Esophagus squamous epithelium (tissue), 5 donors: ENCODE measurements around the gene NFX1. TPM values are rescaled to one million over a fixed set of nuclear protein-coding genes. Genes with fewer than 3 reads are reported as not detected.
"Not testable (repeated sequence)": the region's sequence is repeated elsewhere in the genome, so short reads cannot be mapped to it uniquely, and the experiment has no call there.

ENCODE experiments used
- DNase-seq: peaks from one replicate; lab custom pipeline; 2025; lab: John Stamatoyannopoulos, UW
- H3K27ac ChIP-seq, 4 donors: fragments of 200-600 bp; sonication (generic); one replicate each; pipeline ENCODE4 v1.5.1; 2016 to 2019; ENCODE audit warnings: mild to moderate bottlenecking in 1 of 4
- H3K27me3 ChIP-seq, 4 donors: fragments of 200-600 bp; sonication (generic); 1 replicate in 3 of 4; 2 replicates in 1 of 4; pipeline versions ENCODE4 v1.5.1 to v1.6.0; 2017 to 2021; ENCODE audit warnings: antibody characterized with exemption in 1 of 4
- H3K36me3 ChIP-seq, 3 donors: fragments of 200-600 bp; sonication (generic); one replicate each; pipeline ENCODE4 v1.5.1; 2016 to 2019
- H3K4me1 ChIP-seq, 3 donors: fragments of 200-600 bp; sonication (generic); one replicate each; pipeline ENCODE4 v1.5.1; 2017 to 2019
- H3K4me3 ChIP-seq, 4 donors: fragments of 200-600 bp; sonication (generic); 1 replicate in 3 of 4; 2 replicates in 1 of 4; pipeline ENCODE4 v1.5.1; 2016 to 2019; ENCODE audit warnings: mild to moderate bottlenecking in 2 of 4, moderate library complexity in 1 of 4
- H3K9me3 ChIP-seq, 3 donors: fragments of 200-600 bp; sonication (generic); one replicate each; pipeline ENCODE4 v1.5.1; 2016 to 2019
- POLR2A ChIP-seq, 4 donors: fragments of 450-650 bp; IDR thresholded peaks; one replicate each; pipeline ENCODE4 v1.6.1; 2017; ENCODE audit warnings: antibody characterized with exemption in 4 of 4, mild to moderate bottlenecking in 4 of 4, moderate library complexity in 3 of 4
- WGBS, 2 donors: methylation state at CpG; one replicate each; pipeline ENCODE4 v1.1.5; 2018; 5-methylcytosine and 5-hydroxymethylcytosine counted together
- intact Hi-C: fragments of 100-400 bp; cut with DNase I; formaldehyde crosslinking; loops from one replicate; pipeline ENCODE4 v1.15.0; 2022
- total RNA-seq, 4 donors: library from RNA; depleted of rRNA; stranded (reverse); fragments of >200 nt; gene quantifications; one replicate each; pipeline ENCODE4 v1.1.0, GENCODE V29; 2016
- TF ChIP-seq, protein P1 (sequence below), 6 experiments: fragments of 450-650 bp in 4 of 6; fragments of 200-600 bp in 2 of 6; sonication (generic) in 2 of 6; IDR thresholded peaks; one replicate each; pipeline ENCODE4 v1.5.1; 2016 to 2019; ENCODE audit warnings: antibody characterized with exemption in 6 of 6, mild to moderate bottlenecking in 4 of 6, moderate library complexity in 4 of 6
- donor health status: DM: yes; HTN: yes; CAD: no.

NFX1 gene
- total RNA-seq, 4 donors from 2014 or later = 19.7 to 47.7 (median 27.2) TPM

- DNase-seq, H3K27me3 ChIP-seq, H3K9me3 ChIP-seq, H3K36me3 ChIP-seq: not testable (repeated sequence)
- intact Hi-C loops = loop anchor here (5.0 kb wide), 1 partner anchor 45 kb away; the partner anchor contains the start of gene AQP3
- peak within 1 kb of the TSS in 1 of 4 donors; percentile 23 for H3K4me3 ChIP-seq
- H3K4me1 ChIP-seq = peaks cover 0 to 33% (median 12%) of the 10 kb centered on the region in 3 donors
- WGBS, 2 donors = 63 to 100% methylated on average over 3 to 6 of the region's 10 CpGs
- peak within 1 kb of the TSS in 3 of 4 donors; percentile 25 to 40 (median 25) for H3K27ac ChIP-seq
Observed at GRCh38 chr9:33402371-33402770, 112.1 kb downstream of the NFX1 start, which contains the start of gene AQP7. TSS of gene AQP7 (minus strand) at chr9:33402568. CDS start at chr9:33401262, 1,306 bp downstream.

- Histone ChIP-seq H3K4me1 (peaks cover 0 to 50% (median 21%) of the 10 kb centered on the region in 3 donors), H3K27ac (peak overlapping the region; percentile 4 to 25 (median 22)), H3K36me3 (no peaks in the 10 kb centered on the region), H3K4me3 (no peak overlapping the region), H3K27me3 (no peaks in the 10 kb centered on the region), H3K9me3 (no peaks in the 10 kb centered on the region)
- intact Hi-C loops = loop anchor here (5.0 kb wide), 1 partner anchor 43 kb away; the partner anchor contains the start of gene AQP3
- WGBS, 2 donors = 73 to 80% methylated on average over 13 to 14 of the region's 17 CpGs
- no peak for DNase-seq
- no peak for TF ChIP-seq POLR2A (IDR thresholded peaks at IDR 0.05)
- TF ChIP-seq, protein P1, sequence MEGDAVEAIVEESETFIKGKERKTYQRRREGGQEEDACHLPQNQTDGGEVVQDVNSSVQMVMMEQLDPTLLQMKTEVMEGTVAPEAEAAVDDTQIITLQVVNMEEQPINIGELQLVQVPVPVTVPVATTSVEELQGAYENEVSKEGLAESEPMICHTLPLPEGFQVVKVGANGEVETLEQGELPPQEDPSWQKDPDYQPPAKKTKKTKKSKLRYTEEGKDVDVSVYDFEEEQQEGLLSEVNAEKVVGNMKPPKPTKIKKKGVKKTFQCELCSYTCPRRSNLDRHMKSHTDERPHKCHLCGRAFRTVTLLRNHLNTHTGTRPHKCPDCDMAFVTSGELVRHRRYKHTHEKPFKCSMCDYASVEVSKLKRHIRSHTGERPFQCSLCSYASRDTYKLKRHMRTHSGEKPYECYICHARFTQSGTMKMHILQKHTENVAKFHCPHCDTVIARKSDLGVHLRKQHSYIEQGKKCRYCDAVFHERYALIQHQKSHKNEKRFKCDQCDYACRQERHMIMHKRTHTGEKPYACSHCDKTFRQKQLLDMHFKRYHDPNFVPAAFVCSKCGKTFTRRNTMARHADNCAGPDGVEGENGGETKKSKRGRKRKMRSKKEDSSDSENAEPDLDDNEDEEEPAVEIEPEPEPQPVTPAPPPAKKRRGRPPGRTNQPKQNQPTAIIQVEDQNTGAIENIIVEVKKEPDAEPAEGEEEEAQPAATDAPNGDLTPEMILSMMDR (IDR thresholded peaks at IDR 0.05) = no peak
Observed at GRCh38 chr9:33403941-33404787, 113.8 kb downstream of the NFX1 start.

- Histone ChIP-seq H3K4me3 (no peak overlapping the region), H3K27me3 (no peaks in the 10 kb centered on the region), H3K9me3 (no peaks in the 10 kb centered on the region), H3K4me1 (peaks cover 0 to 50% (median 21%) of the 10 kb centered on the region in 3 donors), H3K27ac (peak overlapping the region; percentile 4 to 25 (median 13)), H3K36me3 (no peaks in the 10 kb centered on the region)
- 79 to 80% methylated on average over 4 of the region's 4 CpGs for WGBS, 2 donors
- TF ChIP-seq POLR2A (IDR thresholded peaks at IDR 0.05) = no peak
- TF ChIP-seq, protein P1 (IDR thresholded peaks at IDR 0.05) = no peak
- no peak for DNase-seq
- intact Hi-C loops = loop anchor here (5.0 kb wide), 2 partner anchors 42 to 57 kb away; partner anchors contain the start of gene AQP3
Observed at GRCh38 chr9:33404788-33405362, 114.6 kb downstream of the NFX1 start.

GRCh38 chr9:33407061-33407460 is 116.7 kb downstream of the NFX1 start:
- Histone ChIP-seq H3K4me1 (peaks cover 0 to 47% (median 21%) of the 10 kb centered on the region in 3 donors), H3K9me3 (no peaks in the 10 kb centered on the region), H3K27ac (no peak overlapping the region), H3K4me3 (no peak overlapping the region), H3K27me3 (no peaks in the 10 kb centered on the region), H3K36me3 (no peaks in the 10 kb centered on the region)
- WGBS, 2 donors = 86 to 90% methylated on average over 1 to 3 of the region's 3 CpGs
- TF ChIP-seq, protein P1 (IDR thresholded peaks at IDR 0.05) = no peak
- no peak for TF ChIP-seq POLR2A (IDR thresholded peaks at IDR 0.05)
- DNase-seq = no peak
- intact Hi-C loops = loop anchor here (5.0 kb wide), 1 partner anchor 55 kb away; no protein-coding TSS in a partner anchor

DNA sequence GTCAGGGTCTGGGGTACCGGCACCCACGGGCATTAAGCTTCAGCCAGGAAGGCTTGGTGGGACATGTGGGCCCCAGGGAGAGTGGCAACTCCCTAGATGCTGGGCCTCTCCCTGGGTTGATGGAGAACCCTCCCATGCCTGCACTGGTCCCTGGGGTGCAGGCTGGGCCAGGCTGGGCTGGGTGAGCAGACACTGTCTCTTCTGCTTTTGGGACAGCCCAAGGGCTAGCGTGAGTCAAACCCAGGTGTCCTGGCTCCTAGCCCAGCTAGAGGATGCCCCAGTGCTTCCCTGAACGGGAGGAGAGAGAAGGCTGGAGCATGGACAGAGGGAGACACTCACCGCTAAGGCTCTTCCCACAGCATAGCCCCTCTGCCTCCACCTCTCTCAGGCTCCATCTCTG is 117.8 kb downstream of the NFX1 start:
- no peak overlapping the region for H3K4me3 ChIP-seq
- no peak for TF ChIP-seq POLR2A (IDR thresholded peaks at IDR 0.05)
- TF ChIP-seq, protein P1 (IDR thresholded peaks at IDR 0.05) = no peak
- H3K27ac ChIP-seq = no peak overlapping the region
- H3K4me1 ChIP-seq = peaks cover 0 to 39% (median 21%) of the 10 kb centered on the region in 3 donors
- H3K27me3 ChIP-seq = no peaks in the 10 kb centered on the region
- H3K36me3 ChIP-seq = no peaks in the 10 kb centered on the region
- WGBS, 2 donors = 57 to 86% methylated on average over 1 of the region's 5 CpGs
- intact Hi-C loops = loop anchor here (5.0 kb wide), 1 partner anchor 54 kb away; no protein-coding TSS in a partner anchor
- no peak for DNase-seq
- H3K9me3 ChIP-seq = no peaks in the 10 kb centered on the region
